A549 treated with CpdA at 1 μM for 4 hours (cell line): Measurements from ENCODE around the gene SLC27A3. TPM values are rescaled to one million over a fixed set of nuclear protein-coding genes. Genes with fewer than 3 reads are reported as not detected.

Source experiments
- total RNA-seq: library from RNA; stranded (reverse); fragments of 200-300 nt; extraction: Qiagen RNA extraction; gene quantifications from 5 replicates; pipeline ENCODE4 v1.2.3, GENCODE V29; 2022; ENCODE audit warnings: low read depth

The SLC27A3 gene, protein sequence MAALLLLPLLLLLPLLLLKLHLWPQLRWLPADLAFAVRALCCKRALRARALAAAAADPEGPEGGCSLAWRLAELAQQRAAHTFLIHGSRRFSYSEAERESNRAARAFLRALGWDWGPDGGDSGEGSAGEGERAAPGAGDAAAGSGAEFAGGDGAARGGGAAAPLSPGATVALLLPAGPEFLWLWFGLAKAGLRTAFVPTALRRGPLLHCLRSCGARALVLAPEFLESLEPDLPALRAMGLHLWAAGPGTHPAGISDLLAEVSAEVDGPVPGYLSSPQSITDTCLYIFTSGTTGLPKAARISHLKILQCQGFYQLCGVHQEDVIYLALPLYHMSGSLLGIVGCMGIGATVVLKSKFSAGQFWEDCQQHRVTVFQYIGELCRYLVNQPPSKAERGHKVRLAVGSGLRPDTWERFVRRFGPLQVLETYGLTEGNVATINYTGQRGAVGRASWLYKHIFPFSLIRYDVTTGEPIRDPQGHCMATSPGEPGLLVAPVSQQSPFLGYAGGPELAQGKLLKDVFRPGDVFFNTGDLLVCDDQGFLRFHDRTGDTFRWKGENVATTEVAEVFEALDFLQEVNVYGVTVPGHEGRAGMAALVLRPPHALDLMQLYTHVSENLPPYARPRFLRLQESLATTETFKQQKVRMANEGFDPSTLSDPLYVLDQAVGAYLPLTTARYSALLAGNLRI
- total RNA-seq = 1.2 to 3.5 TPM (median 1.5 TPM) in 5 replicates

DNA sequence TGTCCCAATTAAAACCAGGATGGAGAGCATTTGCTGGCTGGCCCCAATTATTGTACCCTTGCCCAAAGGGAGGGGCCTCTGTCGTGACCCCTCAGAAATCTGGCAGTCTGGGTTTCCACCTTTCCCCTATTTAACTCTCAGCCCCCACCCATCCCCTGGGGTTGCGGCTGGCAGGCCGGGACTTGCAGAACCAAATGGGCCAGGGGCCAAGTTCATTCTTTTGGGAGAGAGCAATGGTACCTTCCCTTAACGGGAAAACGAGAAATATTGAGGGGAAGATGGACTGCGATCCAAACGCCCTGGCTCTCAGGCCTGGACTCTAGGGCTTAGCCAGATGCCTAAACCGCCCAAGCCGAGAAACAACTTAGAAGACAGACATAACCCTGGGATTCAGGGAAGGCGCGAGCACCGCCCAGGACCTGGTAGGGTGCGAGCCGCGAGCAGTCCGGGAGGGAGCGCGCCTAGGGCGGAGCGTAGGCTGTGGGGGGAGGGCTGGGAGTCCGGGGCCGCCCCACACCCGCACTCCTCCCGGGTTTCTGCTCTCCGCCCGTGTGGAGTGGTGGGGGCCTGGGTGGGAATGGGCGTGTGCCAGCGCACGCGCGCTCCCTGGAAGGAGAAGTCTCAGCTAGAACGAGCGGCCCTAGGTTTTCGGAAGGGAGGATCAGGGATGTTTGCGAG is at the start of gene SLC27A3:
TSS of gene SLC27A3 (plus strand) at position 628 of the 678 bp plus-strand sequence. CDS start 91 bp downstream, outside the sequence.

DNA sequence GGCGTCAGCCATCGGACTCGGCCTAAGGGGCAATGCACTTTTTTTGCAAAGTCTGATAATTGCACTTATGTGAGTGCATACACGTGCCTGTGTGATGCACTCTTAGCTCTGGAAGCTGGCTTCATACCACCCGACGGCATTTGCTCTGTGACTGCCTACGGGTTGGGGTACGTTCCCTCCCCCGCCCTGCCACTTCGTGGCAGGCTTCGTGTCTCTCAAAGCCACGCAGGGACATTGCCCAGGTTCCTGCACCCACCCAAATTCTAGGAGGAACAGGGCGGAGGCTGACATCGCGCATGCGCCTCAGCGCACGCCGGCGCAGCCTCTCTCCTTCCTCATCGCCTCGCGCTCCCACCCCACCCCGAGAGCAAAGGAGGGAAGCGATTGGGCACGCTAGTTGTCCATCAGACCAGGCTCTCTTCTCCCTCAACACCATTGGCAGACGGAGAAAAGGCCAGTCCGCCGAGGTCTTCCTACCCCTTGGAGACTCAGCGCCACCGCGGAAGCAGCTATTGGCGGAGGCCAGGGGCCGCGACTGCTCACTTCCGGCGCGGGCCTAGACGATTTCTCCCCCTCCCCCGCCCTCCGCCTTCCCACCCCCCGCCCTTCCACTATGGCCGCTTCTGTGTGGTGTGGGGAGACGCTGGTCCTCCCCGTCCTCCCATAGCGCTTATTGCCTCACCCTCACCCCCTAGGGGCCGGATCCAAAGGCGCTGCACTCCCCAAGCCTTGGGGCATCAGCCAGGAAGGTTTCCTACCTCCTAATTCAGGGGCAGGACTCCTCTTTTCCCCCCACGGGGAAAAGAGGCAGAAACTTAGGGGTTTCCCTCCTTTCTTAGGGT is 47.5 kb upstream of the SLC27A3 start, which contains the start of gene INTS3:
TSS of gene INTS3 (plus strand) at position 588 of the 842 bp plus-strand sequence. CDS start 585 bp downstream, outside the sequence.

Other genes starting within 250 kb of the SLC27A3 start
- 3,123 to 3,674 TPM (median 3,479 TPM) in 5 replicates for gene S100A6, start 239.4 kb upstream of the SLC27A3 start, total RNA-seq
- gene S100A5, start 234.5 kb upstream of the SLC27A3 start, total RNA-seq = 0.65 to 1.2 TPM (median 0.79 TPM) in 5 replicates
- gene S100A4, start 229.6 kb upstream of the SLC27A3 start, total RNA-seq = 1,624 to 1,839 TPM (median 1,665 TPM) in 5 replicates
- gene S100A3, start 226.1 kb upstream of the SLC27A3 start, total RNA-seq = 88.7 to 106 TPM (median 92.8 TPM) in 5 replicates
- gene S100A2, start 209.6 kb upstream of the SLC27A3 start, total RNA-seq = 20.0 to 26.2 TPM (median 24.5 TPM) in 5 replicates
- gene S100A16, start 162.3 kb upstream of the SLC27A3 start, total RNA-seq = 412 to 491 TPM (median 455 TPM) in 5 replicates
- gene S100A14, start 159.1 kb upstream of the SLC27A3 start, total RNA-seq = 0.40 to 0.79 TPM (median 0.50 TPM) in 5 replicates
- 148 to 177 TPM (median 176 TPM) in 5 replicates for gene S100A13, start 147.9 kb upstream of the SLC27A3 start, total RNA-seq
- 0.55 to 0.96 TPM (median 0.86 TPM) in 4 of 5 replicates, not detected in the other for gene S100A1, start 147.0 kb upstream of the SLC27A3 start, total RNA-seq
- gene CHTOP, start 141.3 kb upstream of the SLC27A3 start, total RNA-seq = 63.4 to 84.0 TPM (median 77.0 TPM) in 5 replicates
- 52.0 to 63.2 TPM (median 56.4 TPM) in 5 replicates for gene SNAPIN, start 116.7 kb upstream of the SLC27A3 start, total RNA-seq
- gene ILF2, start 104.4 kb upstream of the SLC27A3 start, total RNA-seq = 268 to 297 TPM (median 278 TPM) in 5 replicates
- gene NPR1, start 96.7 kb upstream of the SLC27A3 start, total RNA-seq = 0.80 to 1.2 TPM (median 0.95 TPM) in 5 replicates
- 18.5 to 22.8 TPM (median 21.8 TPM) in 5 replicates for gene INTS3, start 47.4 kb upstream of the SLC27A3 start, total RNA-seq
- 7.6 to 14.9 TPM (median 8.5 TPM) in 5 replicates for gene GATAD2B, start 147.6 kb downstream of the SLC27A3 start, total RNA-seq
- gene DENND4B, start 171.3 kb downstream of the SLC27A3 start, total RNA-seq = 24.3 to 35.6 TPM (median 31.6 TPM) in 5 replicates
- gene CRTC2, start 183.2 kb downstream of the SLC27A3 start, total RNA-seq = 38.4 to 45.8 TPM (median 42.6 TPM) in 5 replicates
- 145 to 164 TPM (median 158 TPM) in 5 replicates for gene SLC39A1, start 188.1 kb downstream of the SLC27A3 start, total RNA-seq
- 9.7 to 12.3 TPM (median 10.9 TPM) in 5 replicates for gene CREB3L4, start 192.5 kb downstream of the SLC27A3 start, total RNA-seq
- gene JTB, start 202.3 kb downstream of the SLC27A3 start, total RNA-seq = 105 to 158 TPM (median 155 TPM) in 5 replicates
- 134 to 160 TPM (median 139 TPM) in 5 replicates for gene RAB13, start 210.9 kb downstream of the SLC27A3 start, total RNA-seq
- gene RPS27, start 215.4 kb downstream of the SLC27A3 start, total RNA-seq = 4,345 to 7,654 TPM (median 4,612 TPM) in 5 replicates